Activated naive CD8-positive, alpha-beta T cell treated with anti-CD3 and anti-CD28 coated beads, Interleukin-2, amount 50 U/mL, for 24 hours (primary cell): Measurements from ENCODE around the gene EIF1AD.
A peak's percentile ranks its signal among the peaks of the same experiment; 100 is the strongest.
"Not testable (repeated sequence)": the region's sequence is repeated elsewhere in the genome, so short reads cannot be mapped to it uniquely, and the experiment has no call there.

Experiments used
- ATAC-seq: fragments of 150-1000 bp; cut with Tn5 transposase; one replicate; pipeline ENCODE4 v1.10.0; 2021
- DNase-seq: peaks from one replicate; pipeline ENCODE4 v3.0.0; 2021
- H3K27ac Mint-ChIP-seq: one replicate; pipeline ENCODE4 v1.8.0; 2021; ENCODE audit warnings: mild to moderate bottlenecking, mixed read lengths
- H3K27me3 Mint-ChIP-seq: one replicate; pipeline ENCODE4 v1.8.0; 2021; ENCODE audit warnings: mixed read lengths
- H3K36me3 Mint-ChIP-seq: one replicate; pipeline ENCODE4 v1.8.0; 2021; ENCODE audit warnings: low read depth, mixed read lengths
- H3K4me1 Mint-ChIP-seq: one replicate; pipeline ENCODE4 v1.8.0; 2021; ENCODE audit warnings: mixed read lengths
- H3K4me3 Mint-ChIP-seq: one replicate; pipeline ENCODE4 v1.8.0; 2021; ENCODE audit warnings: mild to moderate bottlenecking, moderate library complexity, mixed read lengths
- H3K9me3 Mint-ChIP-seq: one replicate; pipeline ENCODE4 v1.8.0; 2021; ENCODE audit warnings: mixed read lengths

EIF1AD gene

DNA sequence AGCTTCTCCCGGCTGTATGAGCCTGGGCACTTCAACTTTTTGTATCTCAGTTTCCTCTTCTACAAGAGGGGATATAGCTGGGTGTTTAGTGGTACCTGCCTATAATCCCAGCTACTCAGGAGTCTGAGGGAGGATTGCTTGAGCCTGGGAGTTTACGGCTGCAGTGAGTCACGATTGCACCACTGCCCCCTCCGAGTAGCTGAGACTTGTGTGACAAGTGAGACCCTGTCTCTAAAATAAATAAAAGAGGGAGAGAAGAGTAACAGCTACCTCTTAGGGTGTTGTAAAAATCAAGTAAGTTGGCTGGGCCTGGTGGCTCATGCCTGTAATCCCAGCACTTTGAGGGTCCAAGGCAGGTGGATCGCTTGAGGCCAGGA lies 34.4 kb upstream of the EIF1AD start:
- Mint-ChIP-seq H3K27ac (no peak overlapping the region), H3K36me3 (no peaks in the 10 kb centered on the region), H3K4me3 (no peak overlapping the region), H3K27me3 (peaks cover 4% of the 10 kb centered on the region), H3K9me3 (no peaks in the 10 kb centered on the region), H3K4me1 (no peaks in the 10 kb centered on the region)
- DNase-seq (no peak), ATAC-seq (no peak)

DNA sequence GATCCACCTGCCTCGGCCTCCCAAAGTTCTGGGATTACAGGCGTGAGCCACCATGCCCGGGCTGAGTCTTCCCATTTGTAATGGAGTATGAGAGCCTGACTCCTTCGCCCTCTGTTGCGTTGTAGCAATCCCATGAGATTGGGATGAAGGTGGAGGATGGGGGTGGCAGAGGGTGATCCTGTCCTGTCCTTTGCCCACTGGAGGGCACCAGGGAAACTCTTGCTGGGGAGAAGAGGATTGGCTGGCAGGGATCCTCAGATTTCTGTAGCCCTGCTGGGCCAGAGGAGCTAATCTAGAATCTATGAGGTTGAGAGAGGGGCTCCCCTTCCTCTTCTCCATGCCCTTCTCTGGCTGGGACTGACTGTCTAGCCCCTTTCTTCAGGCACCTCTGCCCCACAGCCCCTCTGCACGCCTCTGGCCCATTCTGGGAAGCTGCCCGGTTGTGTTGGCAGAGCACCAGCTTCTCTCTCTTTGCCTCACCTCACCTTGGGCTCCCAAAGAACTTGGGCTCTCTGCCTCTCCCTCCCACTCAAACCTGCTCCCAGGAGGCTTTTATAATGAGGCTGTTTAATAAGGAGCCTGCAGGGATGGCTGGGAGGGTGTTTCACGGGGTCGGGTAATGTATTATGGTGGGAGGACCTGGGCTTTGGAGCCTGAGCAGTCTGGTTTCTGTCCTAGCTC lies 33.8 kb upstream of the EIF1AD start:
- Mint-ChIP-seq H3K4me3 (no peak overlapping the region), H3K36me3 (no peaks in the 10 kb centered on the region), H3K9me3 (no peaks in the 10 kb centered on the region), H3K27ac (no peak overlapping the region), H3K4me1 (no peaks in the 10 kb centered on the region), H3K27me3 (peaks cover 4% of the 10 kb centered on the region)
- DNase-seq: no peak
- no peak for ATAC-seq

DNA sequence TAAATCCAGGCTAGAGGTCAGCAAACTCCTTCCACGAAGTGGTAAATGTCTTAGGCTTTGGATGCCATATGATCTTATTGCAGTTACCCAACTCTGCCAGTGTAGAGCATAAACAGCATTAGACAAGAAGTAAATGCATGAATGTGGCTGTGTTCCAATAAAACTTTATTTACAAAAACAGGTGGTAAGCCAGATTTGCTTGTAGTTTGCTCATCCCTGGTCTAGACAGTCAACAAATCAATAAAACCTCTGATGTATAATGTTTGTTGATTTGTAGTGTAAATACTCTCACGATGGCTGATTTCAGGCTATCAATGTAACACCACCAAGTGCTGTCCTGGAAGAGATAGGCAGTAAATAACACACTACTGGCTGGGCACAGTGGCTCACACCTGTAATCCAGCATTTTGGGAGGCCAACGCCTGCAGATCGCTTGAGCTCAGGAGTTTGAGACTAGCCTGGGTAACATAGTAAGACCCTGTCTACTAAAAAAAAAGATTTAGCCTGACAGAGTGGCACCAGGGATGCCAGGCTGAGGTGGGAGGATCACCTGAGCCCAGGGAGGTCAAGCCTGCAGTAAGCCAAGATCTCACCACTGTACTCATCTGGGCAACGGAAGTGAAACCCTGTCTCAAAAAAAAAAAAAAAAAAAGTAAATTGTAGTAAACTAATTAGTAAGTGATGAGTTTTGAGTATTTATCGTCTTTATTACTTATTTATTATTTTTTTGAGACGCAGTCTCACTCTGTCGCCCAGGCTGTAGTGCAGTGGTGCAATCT lies 31.2 kb upstream of the EIF1AD start:
- ATAC-seq: no peak
- DNase-seq: no peak
- Mint-ChIP-seq H3K36me3 (no peaks in the 10 kb centered on the region), H3K9me3 (no peaks in the 10 kb centered on the region), H3K27me3 (peaks cover 2% of the 10 kb centered on the region), H3K27ac (no peak overlapping the region), H3K4me3 (no peak overlapping the region), H3K4me1 (no peaks in the 10 kb centered on the region)

DNA sequence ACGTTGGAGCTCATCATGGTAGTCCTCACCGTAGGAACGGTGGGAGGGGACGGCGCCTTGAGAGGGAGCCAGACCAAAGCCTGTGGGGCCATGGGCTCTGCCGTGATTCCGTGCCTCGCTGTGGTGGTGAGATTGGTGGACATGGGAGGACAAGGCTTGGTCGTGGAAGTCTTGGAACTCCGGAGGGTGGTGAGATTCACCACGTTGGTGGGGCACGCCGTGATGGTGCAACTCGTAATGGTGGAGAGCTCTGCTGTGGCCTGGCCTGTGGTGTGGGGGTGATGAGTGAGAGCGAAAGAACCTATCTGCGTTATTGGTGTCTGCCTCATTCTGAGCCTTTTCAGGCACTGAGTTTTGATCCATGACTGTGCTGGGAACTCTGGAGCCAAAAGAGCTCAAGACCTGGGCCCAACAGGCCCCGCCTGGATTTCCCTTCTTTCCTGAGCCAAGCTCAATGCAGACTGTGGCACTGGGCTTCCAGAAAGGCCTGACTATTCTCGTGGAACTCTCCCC lies 24.1 kb upstream of the EIF1AD start, which contains the start of gene CATSPER1:
Gene CATSPER1 (minus strand): TSS at position 463 of the 513 bp plus-strand sequence. CDS start 100 bp downstream, at position 363.
- Mint-ChIP-seq H3K9me3 (no peaks in the 10 kb centered on the region), H3K27ac (no peak within 1 kb of the TSS), H3K4me3 (no peak within 1 kb of the TSS), H3K27me3 (peaks cover 7% of the 10 kb centered on the region), H3K4me1 (peaks cover 10% of the 10 kb centered on the region), H3K36me3 (no peaks in the 10 kb centered on the region)
- ATAC-seq: no peak
- DNase-seq: no peak

GRCh38 chr11:66023186-66023440 lies 21.2 kb upstream of the EIF1AD start:
- not testable (repeated sequence) for H3K27me3 Mint-ChIP-seq, H3K27ac Mint-ChIP-seq, H3K36me3 Mint-ChIP-seq, DNase-seq, H3K9me3 Mint-ChIP-seq, ATAC-seq, H3K4me3 Mint-ChIP-seq
- peaks cover 14% of the 10 kb centered on the region for H3K4me1 Mint-ChIP-seq

DNA sequence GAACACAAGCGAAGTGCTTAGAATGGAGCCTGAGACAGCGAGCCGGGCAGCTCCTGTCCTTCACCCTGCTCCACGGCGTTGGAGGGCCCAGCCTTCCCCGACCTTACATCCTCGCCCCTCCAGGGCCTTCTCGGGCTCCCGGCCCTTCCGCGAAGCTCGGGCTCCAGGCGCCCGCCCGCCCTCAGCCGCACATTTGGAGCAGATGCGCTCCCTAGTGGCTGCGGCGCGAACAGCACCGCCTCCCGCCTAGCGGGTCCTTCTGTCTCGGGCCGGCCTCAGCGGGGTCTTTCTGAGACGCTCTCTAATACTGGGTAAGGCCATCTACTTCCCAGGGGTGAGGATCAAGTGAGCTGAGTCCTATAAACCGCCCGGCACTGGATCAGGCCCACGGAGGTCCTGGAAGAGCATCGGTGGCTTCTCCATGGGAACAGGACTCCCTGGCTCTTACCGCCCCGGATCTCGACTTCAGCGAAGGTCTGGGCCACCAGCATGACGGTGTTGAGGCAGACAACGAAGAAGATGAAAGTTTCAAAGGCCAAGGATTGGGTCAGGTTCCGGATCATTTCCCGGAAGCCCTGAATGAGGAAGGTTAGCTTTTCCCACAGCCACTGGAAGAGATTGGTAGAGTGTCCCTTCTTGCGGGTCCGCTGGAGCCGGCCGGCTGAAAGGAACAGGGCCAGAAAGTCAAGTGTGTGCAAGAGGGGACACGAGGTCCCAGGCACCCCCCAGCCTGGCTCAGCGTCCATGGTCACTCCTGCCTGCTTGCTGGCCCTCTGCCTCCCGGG lies 20.6 kb upstream of the EIF1AD start:
- H3K36me3 Mint-ChIP-seq: no peaks in the 10 kb centered on the region
- peaks cover 7% of the 10 kb centered on the region for H3K27me3 Mint-ChIP-seq
- H3K4me1 Mint-ChIP-seq: peaks cover 16% of the 10 kb centered on the region
- peak; percentile 84 for ATAC-seq
- H3K9me3 Mint-ChIP-seq: no peaks in the 10 kb centered on the region
- H3K27ac Mint-ChIP-seq: no peak overlapping the region
- DNase-seq: peak; percentile 92
- H3K4me3 Mint-ChIP-seq: no peak overlapping the region

DNA sequence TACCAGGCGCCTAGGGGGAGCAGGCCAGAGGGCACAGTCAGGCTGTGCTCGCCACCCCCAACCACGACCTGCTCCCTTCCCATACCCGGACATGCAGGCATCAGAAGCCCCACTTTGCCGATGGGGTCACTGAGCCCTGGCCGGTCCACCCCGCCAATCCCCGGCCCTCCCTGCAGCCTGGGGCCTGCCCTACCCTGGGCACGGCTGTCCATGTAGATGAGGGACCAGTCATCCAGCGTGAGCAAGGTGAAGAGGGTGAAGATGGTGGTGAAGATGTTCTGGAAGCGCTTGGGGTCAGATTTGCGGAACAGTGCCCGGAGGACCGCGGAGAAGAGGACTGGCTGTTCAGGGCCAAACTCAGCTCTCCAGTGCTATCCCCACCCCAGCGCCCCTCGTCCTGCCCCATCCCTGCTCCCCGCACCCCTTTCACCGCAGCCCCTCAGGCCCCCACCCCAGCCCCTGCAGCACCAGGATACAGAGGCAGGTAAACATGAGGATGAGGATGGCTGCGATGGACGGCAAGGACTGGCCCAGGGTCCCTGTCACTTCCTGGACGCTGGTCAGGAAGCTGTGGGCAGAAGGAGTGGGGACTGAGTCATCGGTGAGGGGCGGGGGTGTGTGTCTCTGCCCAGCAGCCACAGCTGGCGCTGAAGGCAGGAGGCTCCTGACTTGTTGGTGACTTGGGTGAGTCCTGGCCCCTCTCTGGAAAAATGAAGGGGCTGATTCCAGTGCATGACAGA lies 18.8 kb upstream of the EIF1AD start:
- peak; percentile 29 for DNase-seq
- H3K27me3 Mint-ChIP-seq: peaks cover 7% of the 10 kb centered on the region

GRCh38 chr11:66020212-66020611 lies 18.3 kb upstream of the EIF1AD start:
- Mint-ChIP-seq H3K4me3 (no peak overlapping the region), H3K27ac (no peak overlapping the region), H3K9me3 (no peaks in the 10 kb centered on the region), H3K27me3 (peaks cover 7% of the 10 kb centered on the region), H3K36me3 (no peaks in the 10 kb centered on the region), H3K4me1 (peaks cover 21% of the 10 kb centered on the region)
- ATAC-seq (no peak), DNase-seq (no peak)

More for the DNA sequence above, 18.8 kb upstream of the EIF1AD start:
- H3K4me3 Mint-ChIP-seq: no peak overlapping the region
- H3K4me1 Mint-ChIP-seq: peaks cover 21% of the 10 kb centered on the region
- peak; percentile 30 for ATAC-seq
- no peak overlapping the region for H3K27ac Mint-ChIP-seq
- no peaks in the 10 kb centered on the region for H3K9me3 Mint-ChIP-seq
- H3K36me3 Mint-ChIP-seq: no peaks in the 10 kb centered on the region

- Mint-ChIP-seq H3K9me3 (no peaks in the 10 kb centered on the region), H3K4me1 (peaks cover 21% of the 10 kb centered on the region), H3K27ac (no peak overlapping the region), H3K36me3 (no peaks in the 10 kb centered on the region), H3K27me3 (peaks cover 8% of the 10 kb centered on the region), H3K4me3 (no peak overlapping the region)
- DNase-seq: no peak
- no peak for ATAC-seq
Observed at GRCh38 chr11:66017321-66017720, 15.4 kb upstream of the EIF1AD start.

GRCh38 chr11:66016793-66017177 lies 14.8 kb upstream of the EIF1AD start:
- no peak for DNase-seq
- no peak overlapping the region for H3K27ac Mint-ChIP-seq
- ATAC-seq: no peak
- no peaks in the 10 kb centered on the region for H3K36me3 Mint-ChIP-seq
- peaks cover 17% of the 10 kb centered on the region for H3K4me1 Mint-ChIP-seq
- H3K27me3 Mint-ChIP-seq: peaks cover 8% of the 10 kb centered on the region
- H3K9me3 Mint-ChIP-seq: no peaks in the 10 kb centered on the region
- H3K4me3 Mint-ChIP-seq: no peak overlapping the region

GRCh38 chr11:66015936-66016792 lies 14.2 kb upstream of the EIF1AD start:
- ATAC-seq: no peak
- Mint-ChIP-seq H3K27ac (no peak overlapping the region), H3K4me1 (peaks cover 12% of the 10 kb centered on the region), H3K4me3 (no peak overlapping the region), H3K9me3 (no peaks in the 10 kb centered on the region), H3K27me3 (peaks cover 8% of the 10 kb centered on the region), H3K36me3 (no peaks in the 10 kb centered on the region)
- no peak for DNase-seq

GRCh38 chr11:66015454-66015881 lies 13.5 kb upstream of the EIF1AD start:
- Mint-ChIP-seq H3K4me3 (no peak overlapping the region), H3K9me3 (no peaks in the 10 kb centered on the region), H3K27me3 (peaks cover 8% of the 10 kb centered on the region), H3K27ac (no peak overlapping the region), H3K36me3 (no peaks in the 10 kb centered on the region), H3K4me1 (peaks cover 9% of the 10 kb centered on the region)
- DNase-seq (no peak), ATAC-seq (no peak)

DNA sequence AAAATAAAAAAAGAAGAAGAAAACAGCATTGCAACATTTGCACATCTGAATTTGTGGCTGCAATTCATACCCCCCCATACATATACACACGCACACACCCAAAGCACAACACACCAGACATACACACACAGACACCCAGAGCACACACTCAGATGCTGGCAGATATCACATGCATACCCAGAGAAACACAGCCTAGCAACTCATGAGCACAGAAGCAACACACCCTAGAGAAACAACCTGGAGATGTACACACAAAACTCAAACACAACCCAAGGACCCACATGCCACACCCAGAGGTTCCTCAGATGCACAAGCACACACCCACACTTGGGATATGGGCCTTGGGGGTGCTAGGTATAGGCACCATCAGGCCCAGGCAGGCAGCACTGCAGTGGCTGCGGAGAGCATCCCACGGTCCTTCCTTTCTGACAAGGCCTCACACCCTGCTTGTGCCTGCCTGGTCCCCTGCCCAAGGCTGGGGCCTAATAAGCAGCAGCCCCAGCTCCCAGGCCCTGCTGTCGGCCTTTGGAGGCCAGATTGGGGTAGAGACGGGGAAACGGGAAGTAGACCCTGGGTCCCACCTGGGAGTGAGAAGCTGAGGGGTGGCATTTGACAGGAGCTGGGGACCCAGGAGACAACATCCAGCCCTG lies 13.0 kb upstream of the EIF1AD start:
- H3K4me1 Mint-ChIP-seq: peaks cover 9% of the 10 kb centered on the region
- no peaks in the 10 kb centered on the region for H3K36me3 Mint-ChIP-seq
- peaks cover 12% of the 10 kb centered on the region for H3K27me3 Mint-ChIP-seq
- H3K27ac Mint-ChIP-seq: no peak overlapping the region
- no peak for ATAC-seq
- no peaks in the 10 kb centered on the region for H3K9me3 Mint-ChIP-seq
- no peak overlapping the region for H3K4me3 Mint-ChIP-seq
- DNase-seq: no peak
